ENCODE data around the gene LCE7A.

Gene LCE7A

GRCh38 chr1:152902636-152903035 lies 42.8 kb downstream of the LCE7A start:
- no peak overlapping the region for H3K4me3 ChIP-seq (ENCODE audit: low read depth, low read length)
- TF ChIP-seq, protein P1, sequence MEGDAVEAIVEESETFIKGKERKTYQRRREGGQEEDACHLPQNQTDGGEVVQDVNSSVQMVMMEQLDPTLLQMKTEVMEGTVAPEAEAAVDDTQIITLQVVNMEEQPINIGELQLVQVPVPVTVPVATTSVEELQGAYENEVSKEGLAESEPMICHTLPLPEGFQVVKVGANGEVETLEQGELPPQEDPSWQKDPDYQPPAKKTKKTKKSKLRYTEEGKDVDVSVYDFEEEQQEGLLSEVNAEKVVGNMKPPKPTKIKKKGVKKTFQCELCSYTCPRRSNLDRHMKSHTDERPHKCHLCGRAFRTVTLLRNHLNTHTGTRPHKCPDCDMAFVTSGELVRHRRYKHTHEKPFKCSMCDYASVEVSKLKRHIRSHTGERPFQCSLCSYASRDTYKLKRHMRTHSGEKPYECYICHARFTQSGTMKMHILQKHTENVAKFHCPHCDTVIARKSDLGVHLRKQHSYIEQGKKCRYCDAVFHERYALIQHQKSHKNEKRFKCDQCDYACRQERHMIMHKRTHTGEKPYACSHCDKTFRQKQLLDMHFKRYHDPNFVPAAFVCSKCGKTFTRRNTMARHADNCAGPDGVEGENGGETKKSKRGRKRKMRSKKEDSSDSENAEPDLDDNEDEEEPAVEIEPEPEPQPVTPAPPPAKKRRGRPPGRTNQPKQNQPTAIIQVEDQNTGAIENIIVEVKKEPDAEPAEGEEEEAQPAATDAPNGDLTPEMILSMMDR (IDR thresholded peaks at IDR 0.05; ENCODE audit: control insufficient read depth, extremely low read depth, insufficient read depth), result no peak
- DNase-seq (ENCODE audit: low read depth), result no peak

- DNase-seq (ENCODE audit: low read depth), result no peak
- TF ChIP-seq, protein P1 (IDR thresholded peaks at IDR 0.05; ENCODE audit: control insufficient read depth, extremely low read depth, insufficient read depth), result no peak
- H3K4me3 ChIP-seq (ENCODE audit: low read depth, low read length), result no peak overlapping the region
Observed at GRCh38 chr1:152904688-152905440, 45.1 kb downstream of the LCE7A start.

DNA sequence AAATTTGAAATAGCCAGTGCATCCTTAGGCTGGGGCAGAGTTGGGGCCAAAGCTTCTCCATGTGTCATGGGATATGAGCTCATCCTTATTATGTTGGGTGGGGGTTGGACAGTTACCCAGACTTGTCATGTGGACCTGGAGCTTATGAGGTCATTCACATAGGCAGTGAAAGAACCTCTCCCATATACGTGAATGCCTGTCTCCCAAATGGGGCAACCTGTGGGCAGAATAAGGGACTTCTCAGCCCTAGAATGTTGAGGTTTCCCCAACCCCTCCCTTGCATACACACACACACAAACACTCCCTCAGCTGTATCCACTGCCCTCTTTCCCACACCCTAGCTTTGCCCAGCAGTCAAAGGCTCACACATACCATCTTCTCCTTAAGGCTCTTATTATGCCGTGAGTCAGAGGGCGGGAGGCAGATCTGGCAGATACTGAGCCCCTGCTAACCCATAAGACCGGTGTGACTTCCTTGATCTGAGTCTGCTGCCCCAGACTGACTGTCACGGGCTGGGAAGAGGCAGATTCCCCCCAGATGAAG lies 46.3 kb downstream of the LCE7A start:
- no peak for DNase-seq (ENCODE audit: low read depth)
- TF ChIP-seq, protein P1 (IDR thresholded peaks at IDR 0.05; ENCODE audit: control insufficient read depth, extremely low read depth, insufficient read depth), result no peak
- H3K4me3 ChIP-seq (ENCODE audit: low read depth, low read length), result no peak overlapping the region

DNA sequence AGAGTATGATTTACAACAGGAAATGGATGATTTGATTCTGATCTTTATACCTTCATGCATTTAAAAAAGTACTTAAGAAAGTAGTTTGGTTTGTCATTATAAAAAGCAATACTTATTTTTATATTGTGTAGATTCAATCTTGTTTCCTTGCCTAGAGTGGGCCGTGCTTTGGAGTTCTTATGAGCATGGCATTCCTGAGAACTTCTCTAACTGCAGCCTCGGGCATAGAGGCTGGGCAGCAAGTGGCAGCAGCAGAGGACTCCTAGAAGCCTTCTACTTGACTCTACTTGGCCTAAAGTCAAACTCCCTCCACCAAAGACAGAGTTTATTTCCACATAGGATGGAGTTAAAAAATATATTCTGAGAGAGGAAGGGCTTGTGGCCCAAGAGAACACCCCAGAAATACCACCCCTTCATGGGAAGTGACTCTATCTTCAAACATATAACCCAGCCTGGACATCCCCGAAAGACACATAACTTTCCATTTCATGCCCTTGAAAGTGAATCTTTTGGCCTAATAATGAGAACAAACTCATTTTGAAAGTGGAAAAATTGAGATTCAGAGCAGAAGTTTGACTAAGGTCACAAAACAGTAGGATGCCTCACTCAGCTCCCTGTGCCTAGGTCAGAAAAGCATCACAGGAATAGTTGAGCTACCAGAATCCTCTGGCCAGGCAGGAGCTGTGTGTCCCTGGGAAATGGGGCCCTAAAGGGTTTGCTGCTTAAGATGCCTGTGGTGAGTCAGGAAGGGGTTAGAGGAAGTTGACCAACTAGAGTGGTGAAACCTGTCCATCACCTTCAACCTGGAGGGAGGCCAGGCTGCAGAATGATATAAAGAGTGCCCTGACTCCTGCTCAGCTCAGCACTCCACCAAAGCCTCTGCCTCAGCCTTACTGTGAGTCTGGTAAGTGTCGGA lies 48.1 kb downstream of the LCE7A start, which contains the start of gene IVL:
TSS of gene IVL (plus strand) at position 861 of the 916 bp plus-strand sequence. CDS start 1,252 bp downstream, outside the sequence.
- TF ChIP-seq, protein P1 (IDR thresholded peaks at IDR 0.05; ENCODE audit: control insufficient read depth, extremely low read depth, insufficient read depth), result no peak
- DNase-seq (ENCODE audit: low read depth), result peak; percentile 65
- H3K4me3 ChIP-seq (ENCODE audit: low read depth, low read length), result no peak within 1 kb of the TSS

DNA sequence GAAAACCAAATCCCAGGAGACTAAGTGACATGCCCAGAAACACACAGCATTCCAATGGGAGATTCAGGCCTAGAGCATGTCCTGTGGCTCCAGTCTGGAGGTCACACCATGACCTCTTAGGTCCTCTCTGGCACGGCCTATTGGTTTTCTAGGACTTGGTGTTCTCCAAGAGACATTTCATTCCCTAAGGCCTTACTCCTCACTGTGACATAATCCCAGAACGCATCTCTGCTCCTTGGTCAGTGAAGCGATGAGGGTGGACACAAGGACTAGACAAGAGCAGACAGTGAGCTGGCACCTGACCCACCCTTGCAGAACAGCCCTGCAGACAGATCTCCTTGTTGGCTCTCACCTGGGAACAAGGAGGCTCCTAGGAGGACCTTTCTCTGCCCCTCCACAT lies 49.4 kb downstream of the LCE7A start:
- DNase-seq (ENCODE audit: low read depth), result no peak
- no peak overlapping the region for H3K4me3 ChIP-seq (ENCODE audit: low read depth, low read length)
- TF ChIP-seq, protein P1 (IDR thresholded peaks at IDR 0.05; ENCODE audit: control insufficient read depth, extremely low read depth, insufficient read depth), result no peak

Measured in LNCaP clone FGC (cell line).